Fibroblast of pulmonary artery (primary cell): ENCODE measurements around the gene HEMK1.

Experiments
- DNase-seq: peaks from one replicate; pipeline ENCODE4 v3.0.0-alpha.2; 2010; ENCODE audit warnings: low read depth
- H3K4me3 ChIP-seq: replicated peaks from 2 replicates; pipeline ENCODE4 v1.5.1; 2011; ENCODE audit warnings: low read depth, mild to moderate bottlenecking, control low read depth, low read length, moderate library complexity
- CTCF ChIP-seq: IDR thresholded peaks from 2 replicates; pipeline ENCODE4 v1.5.1; 2011; ENCODE audit warnings: mild to moderate bottlenecking, control low read depth, low read length, inconsistent platforms; ENCODE audit errors: missing control alignments

The HEMK1 gene

GRCh38 chr3:50534681-50535330 lies 34.5 kb upstream of the HEMK1 start:
- no peak for TF ChIP-seq CTCF
- no peak for DNase-seq
- H3K4me3 ChIP-seq, result no peak overlapping the region

GRCh38 chr3:50536471-50537180 lies 32.7 kb upstream of the HEMK1 start:
- no peak for TF ChIP-seq CTCF

DNA sequence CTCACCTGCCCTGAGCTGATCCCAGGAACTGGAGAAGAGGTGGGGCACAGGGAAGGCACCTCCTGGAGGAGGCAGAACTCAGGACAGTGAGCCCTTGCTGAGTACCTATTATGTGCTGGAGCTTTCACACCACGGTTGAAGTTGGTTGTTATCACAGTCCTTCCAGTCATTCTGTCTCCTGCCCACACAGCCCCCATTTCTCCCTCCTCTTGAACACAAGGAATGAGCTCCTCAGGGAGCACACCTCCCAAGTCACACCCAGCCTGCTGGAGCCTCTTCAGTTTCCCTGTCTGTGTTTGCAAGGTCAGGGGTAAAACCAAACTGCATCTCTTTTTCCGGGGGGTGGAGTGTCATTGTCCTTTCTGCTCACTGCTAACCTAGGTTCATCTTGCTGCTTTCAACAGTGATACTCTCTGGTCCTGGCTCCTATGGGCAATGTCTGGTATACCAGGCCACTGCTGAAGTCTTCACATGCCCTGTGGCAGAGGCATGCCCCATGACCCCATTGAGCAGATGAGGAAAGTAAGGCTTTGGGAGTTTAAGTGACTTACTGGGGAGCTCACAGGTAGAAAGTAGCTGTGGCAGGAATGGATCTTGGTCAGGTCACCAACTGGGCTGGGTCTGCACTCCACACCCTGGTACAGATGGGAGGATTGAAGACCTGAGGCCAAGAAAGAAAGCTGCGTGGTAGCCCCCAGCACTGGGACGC lies 31.7 kb upstream of the HEMK1 start:
- no peak overlapping the region for H3K4me3 ChIP-seq
- DNase-seq, result no peak
- no peak for TF ChIP-seq CTCF

More at GRCh38 chr3:50536471-50537180, 32.7 kb upstream of the HEMK1 start:
- no peak for DNase-seq
- no peak overlapping the region for H3K4me3 ChIP-seq

DNA sequence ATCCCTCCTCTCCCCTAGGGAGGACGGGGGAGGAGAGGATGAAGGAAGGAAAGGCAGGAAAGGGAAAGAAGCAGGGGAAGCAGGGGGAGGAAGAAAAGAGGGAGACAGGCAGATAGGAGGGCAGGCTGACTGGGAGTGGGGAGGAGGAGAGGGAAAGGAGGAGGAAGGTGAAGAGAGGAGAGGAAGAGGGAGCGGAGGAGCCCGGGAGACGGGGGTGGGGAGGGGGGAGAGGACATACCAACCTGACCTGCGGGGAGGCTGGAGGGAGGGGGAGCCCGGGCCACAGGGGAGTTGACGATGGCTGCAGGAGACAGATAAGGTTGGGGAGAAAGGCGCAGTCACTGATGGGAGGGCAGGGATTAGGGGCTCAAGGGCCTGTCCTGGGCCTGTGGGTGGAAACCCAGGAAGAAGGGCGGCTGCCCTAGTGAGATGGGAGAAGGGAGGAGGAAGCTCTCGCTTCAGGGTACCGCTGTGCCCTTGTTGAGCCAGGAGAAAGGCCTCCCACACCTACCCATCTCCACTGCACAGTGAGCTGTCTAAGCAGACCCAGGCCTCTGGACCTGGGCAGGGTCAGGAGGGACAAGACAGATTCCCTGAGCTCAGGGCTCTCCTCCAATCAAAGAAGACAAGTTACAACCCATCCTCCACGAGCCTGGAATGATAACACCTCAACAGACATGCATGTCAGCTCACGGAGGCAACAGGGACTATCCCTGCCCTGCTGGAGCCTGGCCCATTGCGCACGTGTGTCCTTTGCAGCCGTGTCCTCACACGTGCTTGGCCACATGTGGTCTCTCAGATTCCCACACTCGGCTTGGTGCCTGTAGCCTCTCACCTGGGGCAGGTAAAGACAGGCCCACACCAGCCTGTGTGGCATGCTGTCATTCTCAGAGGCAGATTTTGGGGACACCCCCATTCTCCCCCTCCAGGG lies 29.7 kb upstream of the HEMK1 start:
- no peak for TF ChIP-seq CTCF
- H3K4me3 ChIP-seq, result no peak overlapping the region
- no peak for DNase-seq

- TF ChIP-seq CTCF, result peak; percentile 92
- DNase-seq, result peak; percentile 67
- H3K4me3 ChIP-seq, result no peak overlapping the region
Observed at GRCh38 chr3:50542177-50543034, 26.9 kb upstream of the HEMK1 start.

- no peak overlapping the region for H3K4me3 ChIP-seq
- DNase-seq, result no peak
- no peak for TF ChIP-seq CTCF
Observed at GRCh38 chr3:50545781-50546180, 23.5 kb upstream of the HEMK1 start.
